Kidney epithelial cell (primary cell): ENCODE results near the gene MUC22. TPM values are rescaled to one million over a fixed set of nuclear protein-coding genes. Genes with fewer than 3 reads are reported as not detected.
A peak's percentile ranks its signal among the peaks of the same experiment; 100 is the strongest.

Experiments used
- DNase-seq: peaks from one replicate; pipeline ENCODE4 v3.0.0-alpha.2; 2010; ENCODE audit warnings: low read depth
- H3K27me3 ChIP-seq: 2 replicates; pipeline ENCODE4 v1.6.0; 2011; ENCODE audit warnings: low read length; ENCODE audit not compliant: control insufficient read depth, insufficient read depth
- H3K36me3 ChIP-seq: 2 replicates; pipeline ENCODE4 v1.5.1; 2011; ENCODE audit warnings: low read length; ENCODE audit not compliant: control insufficient read depth, insufficient read depth
- H3K4me3 ChIP-seq: 2 replicates; pipeline ENCODE4 v1.5.1; 2011; ENCODE audit warnings: low read depth, mild to moderate bottlenecking, control low read depth, low read length
- total RNA-seq: library from RNA; depleted of rRNA; stranded (reverse); fragments of >200 nt; gene quantifications from 2 replicates; pipeline ENCODE4 v1.2.3, GENCODE V29; 2015
- TF ChIP-seq, protein P1 (sequence below): IDR thresholded peaks from 2 replicates; pipeline ENCODE4 v1.5.1; 2011; ENCODE audit warnings: mild to moderate bottlenecking, moderate library complexity, low read length, control low read depth, inconsistent platforms; ENCODE audit not compliant: insufficient read depth, poor library complexity, severe bottlenecking

The MUC22 gene
- total RNA-seq, 1 donor from 2014 or later, result not detected

DNA sequence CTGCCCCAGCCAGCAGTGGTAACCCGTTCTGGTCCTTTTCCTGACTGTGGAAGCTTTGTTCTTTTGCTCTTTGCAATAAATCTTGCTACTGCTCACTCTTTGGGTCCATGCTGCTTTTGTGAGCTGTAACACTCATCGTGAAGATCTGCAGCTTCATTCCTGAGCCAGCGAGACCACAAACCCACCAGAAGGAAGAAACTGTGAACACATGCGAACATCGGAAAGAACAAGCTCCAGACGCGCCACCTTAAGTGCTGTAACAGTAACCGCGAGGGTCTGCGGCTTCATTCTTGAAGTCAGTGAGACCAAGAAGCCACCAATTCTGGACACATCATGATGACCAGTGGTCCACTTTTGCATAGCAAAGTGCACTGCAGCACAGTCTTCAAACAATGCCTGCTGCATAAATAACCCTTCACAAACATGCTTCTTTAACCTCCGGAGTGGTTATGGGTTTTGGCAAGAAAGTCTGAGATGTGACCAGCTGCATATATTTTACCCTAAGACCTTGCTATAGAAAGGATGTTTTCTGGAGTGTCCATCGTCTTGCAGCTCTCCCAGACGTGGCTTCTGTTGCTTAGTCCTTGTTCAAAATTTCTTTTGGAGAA lies 8.9 kb upstream of the MUC22 start:
- Histone ChIP-seq H3K36me3 (no peaks in the 10 kb centered on the region), H3K27me3 (no peaks in the 10 kb centered on the region), H3K4me3 (no peak overlapping the region)
- DNase-seq, result no peak
- TF ChIP-seq, protein P1, sequence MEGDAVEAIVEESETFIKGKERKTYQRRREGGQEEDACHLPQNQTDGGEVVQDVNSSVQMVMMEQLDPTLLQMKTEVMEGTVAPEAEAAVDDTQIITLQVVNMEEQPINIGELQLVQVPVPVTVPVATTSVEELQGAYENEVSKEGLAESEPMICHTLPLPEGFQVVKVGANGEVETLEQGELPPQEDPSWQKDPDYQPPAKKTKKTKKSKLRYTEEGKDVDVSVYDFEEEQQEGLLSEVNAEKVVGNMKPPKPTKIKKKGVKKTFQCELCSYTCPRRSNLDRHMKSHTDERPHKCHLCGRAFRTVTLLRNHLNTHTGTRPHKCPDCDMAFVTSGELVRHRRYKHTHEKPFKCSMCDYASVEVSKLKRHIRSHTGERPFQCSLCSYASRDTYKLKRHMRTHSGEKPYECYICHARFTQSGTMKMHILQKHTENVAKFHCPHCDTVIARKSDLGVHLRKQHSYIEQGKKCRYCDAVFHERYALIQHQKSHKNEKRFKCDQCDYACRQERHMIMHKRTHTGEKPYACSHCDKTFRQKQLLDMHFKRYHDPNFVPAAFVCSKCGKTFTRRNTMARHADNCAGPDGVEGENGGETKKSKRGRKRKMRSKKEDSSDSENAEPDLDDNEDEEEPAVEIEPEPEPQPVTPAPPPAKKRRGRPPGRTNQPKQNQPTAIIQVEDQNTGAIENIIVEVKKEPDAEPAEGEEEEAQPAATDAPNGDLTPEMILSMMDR, result no peak

DNA sequence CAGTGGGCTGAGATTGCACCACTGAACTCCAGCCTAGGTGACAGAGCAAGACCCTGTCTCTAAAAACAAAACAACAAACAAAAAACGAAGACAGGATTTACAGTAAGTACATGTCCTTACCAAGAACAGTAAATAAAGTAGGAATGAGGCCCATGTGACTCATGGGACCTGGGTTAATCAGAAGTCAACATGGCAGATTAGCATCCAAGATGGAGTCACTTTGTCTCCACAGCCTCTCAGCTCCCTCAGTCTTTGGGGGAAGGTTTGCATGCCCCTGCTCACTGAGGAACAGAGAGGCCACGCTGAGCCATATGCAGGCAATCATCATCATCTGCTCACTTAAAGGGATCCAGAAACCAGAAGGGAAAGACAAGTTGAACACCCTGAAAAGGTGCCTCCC lies 7.8 kb upstream of the MUC22 start:
- H3K4me3 ChIP-seq, result no peak overlapping the region
- TF ChIP-seq, protein P1, result no peak
- no peak for DNase-seq
- no peaks in the 10 kb centered on the region for H3K36me3 ChIP-seq
- H3K27me3 ChIP-seq, result no peaks in the 10 kb centered on the region

DNA sequence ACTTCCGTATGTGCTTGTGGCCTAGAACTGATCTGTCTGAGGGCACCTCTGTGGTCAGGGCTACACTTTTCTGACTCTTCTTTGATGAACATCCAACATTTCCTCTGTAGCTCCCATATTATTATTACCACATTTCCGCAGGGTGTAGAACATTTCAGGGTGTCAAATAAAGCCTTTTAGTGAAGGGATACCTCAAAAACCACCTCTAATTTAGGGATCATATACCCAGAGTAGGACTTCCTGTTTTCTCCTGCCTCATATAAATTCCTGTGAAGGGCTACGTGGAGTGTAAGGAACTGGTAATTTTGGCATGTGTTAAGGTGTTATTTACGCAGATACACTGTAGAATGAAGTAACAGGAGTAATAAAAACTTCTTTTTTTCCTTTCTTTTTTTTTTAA lies 5.5 kb upstream of the MUC22 start:
- TF ChIP-seq, protein P1, result no peak
- Histone ChIP-seq H3K4me3 (no peak overlapping the region), H3K27me3 (no peaks in the 10 kb centered on the region), H3K36me3 (no peaks in the 10 kb centered on the region)
- DNase-seq, result no peak

DNA sequence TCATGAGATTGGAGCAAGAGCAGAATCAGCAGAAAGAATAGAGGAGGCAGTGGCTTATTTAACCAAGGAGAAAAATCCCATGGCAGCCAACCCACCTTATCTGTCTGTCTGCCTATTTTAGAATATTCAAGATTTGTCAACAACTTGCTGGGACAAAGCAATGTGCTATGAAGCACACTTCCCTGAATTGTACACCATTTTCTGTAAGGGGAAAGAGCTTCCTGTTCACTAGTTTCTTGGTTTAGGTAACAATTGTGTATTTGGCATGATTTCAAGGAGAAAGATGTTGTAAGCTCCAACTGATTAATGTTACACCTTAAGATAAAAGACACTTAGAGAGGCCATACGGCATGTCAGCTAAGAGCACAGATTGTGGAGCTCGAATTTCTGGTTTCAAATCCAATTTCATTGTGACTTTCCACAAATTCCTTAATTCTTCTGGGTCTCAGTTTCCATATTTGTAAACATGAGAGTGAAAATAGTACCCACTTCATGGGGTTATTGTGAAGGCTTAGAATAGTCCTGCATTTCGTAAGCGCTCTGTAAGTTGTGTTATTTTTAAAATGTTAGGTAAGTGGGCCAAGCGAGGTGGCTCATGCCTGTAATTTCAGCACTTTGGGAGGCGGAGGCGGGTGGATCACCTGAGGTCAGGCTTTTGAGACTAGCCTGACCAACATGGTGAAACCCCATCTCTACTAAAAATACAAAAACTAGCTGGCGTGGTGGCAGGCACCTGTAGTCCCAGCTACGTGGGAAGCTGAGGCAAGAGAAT lies 4.8 kb upstream of the MUC22 start:
- TF ChIP-seq, protein P1, result no peak
- H3K36me3 ChIP-seq, result no peaks in the 10 kb centered on the region
- H3K4me3 ChIP-seq, result no peak overlapping the region
- no peak for DNase-seq
- no peaks in the 10 kb centered on the region for H3K27me3 ChIP-seq

DNA sequence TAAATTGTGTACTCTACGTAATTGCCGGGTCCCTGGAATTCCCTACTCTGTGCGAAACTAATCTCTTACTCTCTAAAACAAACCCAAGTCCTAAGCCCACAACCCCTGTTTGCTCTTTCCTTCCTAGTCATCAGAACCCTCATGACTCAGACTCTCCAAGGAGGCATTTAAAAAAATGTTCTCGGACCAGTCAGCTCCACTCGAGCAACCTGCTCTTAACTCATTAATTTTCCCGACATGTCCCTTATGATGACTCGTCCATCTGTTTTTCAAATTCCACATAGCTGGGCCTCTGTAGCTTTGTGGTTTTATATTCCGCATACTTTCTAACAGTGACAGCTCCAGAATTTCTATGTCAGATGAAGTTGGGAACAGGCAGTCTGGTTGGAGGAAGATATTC lies 2.6 kb upstream of the MUC22 start:
- TF ChIP-seq, protein P1, result no peak
- DNase-seq, result peak; percentile 94
- H3K27me3 ChIP-seq, result no peaks in the 10 kb centered on the region
- H3K36me3 ChIP-seq, result no peaks in the 10 kb centered on the region
- H3K4me3 ChIP-seq, result no peak overlapping the region
